Measurements from ENCODE around the gene WDR46. TPM values are rescaled to one million over a fixed set of nuclear protein-coding genes. Genes with fewer than 3 reads are reported as not detected.
A peak's percentile ranks its signal among the peaks of the same experiment; 100 is the strongest.

The WDR46 gene
- total and polyA plus RNA-seq, 2 of the 13 experiments (the other 11 are each of a cell fraction or from before 2014, with no cell fraction given), result 47.4 to 105 TPM

DNA sequence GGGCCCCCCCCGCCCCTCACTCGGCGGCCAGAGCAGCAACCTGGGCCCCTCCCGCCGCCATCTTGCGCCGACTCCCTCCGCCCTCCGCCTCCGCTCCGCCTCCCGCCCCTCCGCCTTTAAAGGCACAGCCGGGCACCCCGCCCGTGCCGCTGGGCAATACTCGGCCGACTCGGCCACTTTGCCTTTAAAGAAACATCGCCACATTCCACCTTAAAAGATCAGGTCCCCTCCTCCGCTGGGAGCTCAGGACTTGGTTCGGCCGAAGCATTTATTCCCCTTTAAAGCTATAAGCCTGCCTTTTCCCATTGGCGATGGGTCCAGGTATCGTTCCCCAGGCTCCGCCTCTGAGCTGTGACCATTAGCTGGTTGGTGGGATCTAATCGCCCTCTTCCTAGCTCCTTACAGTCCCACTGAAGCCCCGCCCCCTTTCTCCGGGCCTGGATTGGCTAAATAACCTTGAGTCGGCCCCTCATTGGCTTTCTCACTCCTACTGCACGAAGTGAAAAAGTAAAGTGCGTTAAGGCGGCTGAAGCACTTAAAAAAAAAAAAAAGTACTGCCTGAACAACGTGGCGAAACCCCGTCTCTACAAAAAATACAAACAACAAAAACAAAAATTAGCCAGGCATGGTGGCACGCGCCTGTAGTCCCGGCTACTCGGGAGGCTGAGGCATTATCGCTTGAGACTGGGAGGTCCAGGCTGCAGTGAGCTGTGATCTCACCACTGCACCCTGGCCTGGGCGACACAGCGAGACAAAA, 28.8 kb upstream of the WDR46 start, which contains the start of gene ZBTB22 (continued):
- TF ChIP-seq ZFP62 (CRISPR knock-in tag; IDR thresholded peaks at IDR 0.05) (no peak), ESRRA (CRISPR knock-in tag; IDR thresholded peaks at IDR 0.05; ENCODE audit: low read depth) (no peak), GATA4 (IDR thresholded peaks at IDR 0.05; ENCODE audit: borderline replicate concordance, low read depth) (0 out of 2 replicates have a peak, but pooled peaks have one; percentile 62), ZNF446 (CRISPR knock-in tag; IDR thresholded peaks at IDR 0.05) (no peak), ZSCAN20 (CRISPR knock-in tag; IDR thresholded peaks at IDR 0.05; ENCODE audit: borderline replicate concordance) (no peak), ZNF891 (CRISPR knock-in tag; IDR thresholded peaks at IDR 0.05) (no peak), ZFP37 (CRISPR knock-in tag; IDR thresholded peaks at IDR 0.05; ENCODE audit: borderline replicate concordance) (no peak), YEATS2 (CRISPR knock-in tag; IDR thresholded peaks at IDR 0.05; ENCODE audit: borderline replicate concordance) (no peak), ASH2L (IDR thresholded peaks at IDR 0.05; ENCODE audit: insufficient read length, low read depth, low read length) (peak; percentile 91), NFYC (CRISPR knock-in tag; IDR thresholded peaks at IDR 0.05) (peak; percentile 80), ZNF484 (CRISPR knock-in tag; IDR thresholded peaks at IDR 0.05; ENCODE audit: borderline replicate concordance, low read depth) (no peak)
- TF ChIP-seq, protein P1, sequence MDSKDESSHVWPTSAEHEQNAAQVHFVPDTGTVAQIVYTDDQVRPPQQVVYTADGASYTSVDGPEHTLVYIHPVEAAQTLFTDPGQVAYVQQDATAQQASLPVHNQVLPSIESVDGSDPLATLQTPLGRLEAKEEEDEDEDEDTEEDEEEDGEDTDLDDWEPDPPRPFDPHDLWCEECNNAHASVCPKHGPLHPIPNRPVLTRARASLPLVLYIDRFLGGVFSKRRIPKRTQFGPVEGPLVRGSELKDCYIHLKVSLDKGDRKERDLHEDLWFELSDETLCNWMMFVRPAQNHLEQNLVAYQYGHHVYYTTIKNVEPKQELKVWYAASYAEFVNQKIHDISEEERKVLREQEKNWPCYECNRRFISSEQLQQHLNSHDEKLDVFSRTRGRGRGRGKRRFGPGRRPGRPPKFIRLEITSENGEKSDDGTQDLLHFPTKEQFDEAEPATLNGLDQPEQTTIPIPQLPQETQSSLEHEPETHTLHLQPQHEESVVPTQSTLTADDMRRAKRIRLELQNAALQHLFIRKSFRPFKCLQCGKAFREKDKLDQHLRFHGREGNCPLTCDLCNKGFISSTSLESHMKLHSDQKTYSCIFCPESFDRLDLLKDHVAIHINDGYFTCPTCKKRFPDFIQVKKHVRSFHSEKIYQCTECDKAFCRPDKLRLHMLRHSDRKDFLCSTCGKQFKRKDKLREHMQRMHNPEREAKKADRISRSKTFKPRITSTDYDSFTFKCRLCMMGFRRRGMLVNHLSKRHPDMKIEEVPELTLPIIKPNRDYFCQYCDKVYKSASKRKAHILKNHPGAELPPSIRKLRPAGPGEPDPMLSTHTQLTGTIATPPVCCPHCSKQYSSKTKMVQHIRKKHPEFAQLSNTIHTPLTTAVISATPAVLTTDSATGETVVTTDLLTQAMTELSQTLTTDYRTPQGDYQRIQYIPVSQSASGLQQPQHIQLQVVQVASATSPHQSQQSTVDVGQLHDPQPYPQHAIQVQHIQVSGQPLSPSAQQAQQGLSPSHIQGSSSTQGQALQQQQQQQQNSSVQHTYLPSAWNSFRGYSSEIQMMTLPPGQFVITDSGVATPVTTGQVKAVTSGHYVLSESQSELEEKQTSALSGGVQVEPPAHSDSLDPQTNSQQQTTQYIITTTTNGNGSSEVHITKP (CRISPR knock-in tag; IDR thresholded peaks at IDR 0.05; ENCODE audit: low read depth), result peak; percentile 89; the same call in 1 of the 2 replicates
- TF ChIP-seq, protein P2, sequence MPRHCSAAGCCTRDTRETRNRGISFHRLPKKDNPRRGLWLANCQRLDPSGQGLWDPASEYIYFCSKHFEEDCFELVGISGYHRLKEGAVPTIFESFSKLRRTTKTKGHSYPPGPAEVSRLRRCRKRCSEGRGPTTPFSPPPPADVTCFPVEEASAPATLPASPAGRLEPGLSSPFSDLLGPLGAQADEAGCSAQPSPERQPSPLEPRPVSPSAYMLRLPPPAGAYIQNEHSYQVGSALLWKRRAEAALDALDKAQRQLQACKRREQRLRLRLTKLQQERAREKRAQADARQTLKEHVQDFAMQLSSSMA (CRISPR knock-in tag; IDR thresholded peaks at IDR 0.05), result no peak
- TF ChIP-seq, protein P3, sequence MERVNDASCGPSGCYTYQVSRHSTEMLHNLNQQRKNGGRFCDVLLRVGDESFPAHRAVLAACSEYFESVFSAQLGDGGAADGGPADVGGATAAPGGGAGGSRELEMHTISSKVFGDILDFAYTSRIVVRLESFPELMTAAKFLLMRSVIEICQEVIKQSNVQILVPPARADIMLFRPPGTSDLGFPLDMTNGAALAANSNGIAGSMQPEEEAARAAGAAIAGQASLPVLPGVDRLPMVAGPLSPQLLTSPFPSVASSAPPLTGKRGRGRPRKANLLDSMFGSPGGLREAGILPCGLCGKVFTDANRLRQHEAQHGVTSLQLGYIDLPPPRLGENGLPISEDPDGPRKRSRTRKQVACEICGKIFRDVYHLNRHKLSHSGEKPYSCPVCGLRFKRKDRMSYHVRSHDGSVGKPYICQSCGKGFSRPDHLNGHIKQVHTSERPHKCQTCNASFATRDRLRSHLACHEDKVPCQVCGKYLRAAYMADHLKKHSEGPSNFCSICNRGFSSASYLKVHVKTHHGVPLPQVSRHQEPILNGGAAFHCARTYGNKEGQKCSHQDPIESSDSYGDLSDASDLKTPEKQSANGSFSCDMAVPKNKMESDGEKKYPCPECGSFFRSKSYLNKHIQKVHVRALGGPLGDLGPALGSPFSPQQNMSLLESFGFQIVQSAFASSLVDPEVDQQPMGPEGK (CRISPR knock-in tag; IDR thresholded peaks at IDR 0.05), result no peak
- TF ChIP-seq, protein P4, sequence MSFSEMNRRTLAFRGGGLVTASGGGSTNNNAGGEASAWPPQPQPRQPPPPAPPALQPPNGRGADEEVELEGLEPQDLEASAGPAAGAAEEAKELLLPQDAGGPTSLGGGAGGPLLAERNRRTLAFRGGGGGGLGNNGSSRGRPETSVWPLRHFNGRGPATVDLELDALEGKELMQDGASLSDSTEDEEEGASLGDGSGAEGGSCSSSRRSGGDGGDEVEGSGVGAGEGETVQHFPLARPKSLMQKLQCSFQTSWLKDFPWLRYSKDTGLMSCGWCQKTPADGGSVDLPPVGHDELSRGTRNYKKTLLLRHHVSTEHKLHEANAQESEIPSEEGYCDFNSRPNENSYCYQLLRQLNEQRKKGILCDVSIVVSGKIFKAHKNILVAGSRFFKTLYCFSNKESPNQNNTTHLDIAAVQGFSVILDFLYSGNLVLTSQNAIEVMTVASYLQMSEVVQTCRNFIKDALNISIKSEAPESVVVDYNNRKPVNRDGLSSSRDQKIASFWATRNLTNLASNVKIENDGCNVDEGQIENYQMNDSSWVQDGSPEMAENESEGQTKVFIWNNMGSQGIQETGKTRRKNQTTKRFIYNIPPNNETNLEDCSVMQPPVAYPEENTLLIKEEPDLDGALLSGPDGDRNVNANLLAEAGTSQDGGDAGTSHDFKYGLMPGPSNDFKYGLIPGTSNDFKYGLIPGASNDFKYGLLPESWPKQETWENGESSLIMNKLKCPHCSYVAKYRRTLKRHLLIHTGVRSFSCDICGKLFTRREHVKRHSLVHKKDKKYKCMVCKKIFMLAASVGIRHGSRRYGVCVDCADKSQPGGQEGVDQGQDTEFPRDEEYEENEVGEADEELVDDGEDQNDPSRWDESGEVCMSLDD (CRISPR knock-in tag; IDR thresholded peaks at IDR 0.05; ENCODE audit: borderline replicate concordance), result no peak
- TF ChIP-seq, protein P5, sequence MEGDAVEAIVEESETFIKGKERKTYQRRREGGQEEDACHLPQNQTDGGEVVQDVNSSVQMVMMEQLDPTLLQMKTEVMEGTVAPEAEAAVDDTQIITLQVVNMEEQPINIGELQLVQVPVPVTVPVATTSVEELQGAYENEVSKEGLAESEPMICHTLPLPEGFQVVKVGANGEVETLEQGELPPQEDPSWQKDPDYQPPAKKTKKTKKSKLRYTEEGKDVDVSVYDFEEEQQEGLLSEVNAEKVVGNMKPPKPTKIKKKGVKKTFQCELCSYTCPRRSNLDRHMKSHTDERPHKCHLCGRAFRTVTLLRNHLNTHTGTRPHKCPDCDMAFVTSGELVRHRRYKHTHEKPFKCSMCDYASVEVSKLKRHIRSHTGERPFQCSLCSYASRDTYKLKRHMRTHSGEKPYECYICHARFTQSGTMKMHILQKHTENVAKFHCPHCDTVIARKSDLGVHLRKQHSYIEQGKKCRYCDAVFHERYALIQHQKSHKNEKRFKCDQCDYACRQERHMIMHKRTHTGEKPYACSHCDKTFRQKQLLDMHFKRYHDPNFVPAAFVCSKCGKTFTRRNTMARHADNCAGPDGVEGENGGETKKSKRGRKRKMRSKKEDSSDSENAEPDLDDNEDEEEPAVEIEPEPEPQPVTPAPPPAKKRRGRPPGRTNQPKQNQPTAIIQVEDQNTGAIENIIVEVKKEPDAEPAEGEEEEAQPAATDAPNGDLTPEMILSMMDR (CRISPR knock-in tag; IDR thresholded peaks at IDR 0.05), result no peak
